SK-N-SH treated with all-trans-retinoic acid at 6 μM for 48 hours (cell line): ENCODE data around the gene INTS14.
"Not testable (repeated sequence)": the region's sequence is repeated elsewhere in the genome, so short reads cannot be mapped to it uniquely, and the experiment has no call there.

Source experiments
- ATAC-seq: fragments of 200-7000 bp; cut with Tn5 transposase; 3 replicates; pipeline ENCODE4 v1.9.1; 2020; ENCODE audit warnings: mild to moderate bottlenecking, moderate library complexity
- ARNTL ChIP-seq: fragments of 450-650 bp; formaldehyde crosslinking; IDR thresholded peaks from 2 replicates; pipeline ENCODE4 v1.5.0; 2020; ENCODE audit warnings: low read depth, mild to moderate bottlenecking, moderate library complexity, borderline replicate concordance
- BACH2 ChIP-seq: fragments of 250-450 bp; sonication (Bioruptor Pico); IDR thresholded peaks from 2 replicates; pipeline ENCODE4 v1.9.0; 2021; ENCODE audit warnings: mild to moderate bottlenecking, borderline replicate concordance
- CREB5 ChIP-seq: fragments of 250-450 bp; sonication (Bioruptor Pico); IDR thresholded peaks from 2 replicates; pipeline ENCODE4 v1.5.1; 2020; ENCODE audit warnings: low read depth, mild to moderate bottlenecking, moderate library complexity
- CSRNP3 ChIP-seq: fragments of 250-450 bp; sonication (Bioruptor Pico); IDR thresholded peaks from 2 replicates; pipeline ENCODE4 v1.5.1; 2021; ENCODE audit warnings: mild to moderate bottlenecking, moderate library complexity
- ESRRG ChIP-seq: fragments of 250-450 bp; sonication (Bioruptor Pico); IDR thresholded peaks from 2 replicates; pipeline ENCODE4 v1.6.1; 2021; ENCODE audit warnings: mild to moderate bottlenecking
- GLIS3 ChIP-seq: fragments of 250-450 bp; sonication (Bioruptor Pico); IDR thresholded peaks from 2 replicates; pipeline ENCODE4 v1.5.0; 2020; ENCODE audit warnings: mild to moderate bottlenecking, moderate library complexity
- ISL1 ChIP-seq: fragments of 250-450 bp; sonication (Bioruptor Pico); IDR thresholded peaks from 2 replicates; pipeline ENCODE4 v2.1.2; 2022; ENCODE audit warnings: mild to moderate bottlenecking, moderate library complexity
- OSR1 ChIP-seq: fragments of 250-450 bp; sonication (Bioruptor Pico); IDR thresholded peaks from 2 replicates; pipeline ENCODE4 v1.8.0; 2022; ENCODE audit warnings: moderate library complexity, mild to moderate bottlenecking, inconsistent platforms
- PATZ1 ChIP-seq: fragments of 250-450 bp; sonication (Bioruptor Pico); IDR thresholded peaks from 2 replicates; pipeline ENCODE4 v1.8.0; 2020; ENCODE audit warnings: mild to moderate bottlenecking, moderate library complexity, borderline replicate concordance
- POU6F1 ChIP-seq: fragments of 250-450 bp; sonication (Bioruptor Pico); IDR thresholded peaks from 2 replicates; pipeline ENCODE4 v1.8.0; 2021; ENCODE audit warnings: low read depth, mild to moderate bottlenecking, moderate library complexity, borderline replicate concordance
- PPARA ChIP-seq: fragments of 250-450 bp; sonication (Bioruptor Pico); IDR thresholded peaks from 2 replicates; pipeline ENCODE4 v1.5.0; 2020; ENCODE audit warnings: mild to moderate bottlenecking, borderline replicate concordance
- RARB ChIP-seq: fragments of 250-450 bp; sonication (Bioruptor Pico); IDR thresholded peaks from 2 replicates; pipeline ENCODE4 v1.8.0; 2021; ENCODE audit warnings: mild to moderate bottlenecking, moderate library complexity
- TOX ChIP-seq: fragments of 250-450 bp; sonication (Bioruptor Pico); IDR thresholded peaks from 2 replicates; pipeline ENCODE4 v1.8.0; 2021; ENCODE audit warnings: mild to moderate bottlenecking, moderate library complexity, borderline replicate concordance
- TSHZ2 ChIP-seq: fragments of 250-450 bp; sonication (Bioruptor Pico); IDR thresholded peaks from 2 replicates; pipeline ENCODE4 v1.5.0; 2020; ENCODE audit warnings: mild to moderate bottlenecking, moderate library complexity
- ZC3H10 ChIP-seq: fragments of 250-450 bp; sonication (Bioruptor Pico); IDR thresholded peaks from 2 replicates; pipeline ENCODE4 v1.5.1; 2021; ENCODE audit warnings: mild to moderate bottlenecking, moderate library complexity
- ZFP3 ChIP-seq: fragments of 250-450 bp; sonication (Bioruptor Pico); IDR thresholded peaks from 2 replicates; pipeline ENCODE4 v1.5.0; 2020; ENCODE audit warnings: mild to moderate bottlenecking, moderate library complexity
- ZFP30 ChIP-seq: fragments of 450-650 bp; formaldehyde crosslinking; IDR thresholded peaks from 2 replicates; pipeline ENCODE4 v1.5.0; 2022; ENCODE audit warnings: mild to moderate bottlenecking, moderate library complexity
- ZNF565 ChIP-seq: fragments of 450-650 bp; formaldehyde crosslinking; conservative IDR thresholded peaks from 2 replicates; pipeline ENCODE4 v1.5.0; 2020; ENCODE audit warnings: low read depth, mild to moderate bottlenecking, moderate library complexity
- ZNF70 ChIP-seq: fragments of 450-650 bp; formaldehyde crosslinking; IDR thresholded peaks from 2 replicates; pipeline ENCODE4 v1.5.0; 2020; ENCODE audit warnings: mild to moderate bottlenecking, moderate library complexity
- ZNF8 ChIP-seq: fragments of 450-650 bp; formaldehyde crosslinking; IDR thresholded peaks from 2 replicates; pipeline ENCODE4 v1.5.0; 2020; ENCODE audit warnings: mild to moderate bottlenecking, moderate library complexity

The INTS14 gene

GRCh38 chr15:65551183-65551582 is 59.7 kb downstream of the INTS14 start (continued):
- TF ChIP-seq TSHZ2 (CRISPR knock-in tag) (no peak), ZNF565 (CRISPR knock-in tag) (no peak), RARB (CRISPR knock-in tag) (no peak), PPARA (CRISPR knock-in tag) (no peak), ESRRG (CRISPR knock-in tag) (no peak), ZNF8 (CRISPR knock-in tag) (no peak), ZFP30 (no peak), POU6F1 (no peak), GLIS3 (CRISPR knock-in tag) (no peak), ISL1 (no peak), ZNF70 (CRISPR knock-in tag) (no peak)

GRCh38 chr15:65550681-65551098 is 60.2 kb downstream of the INTS14 start:
- ATAC-seq, result no peak

GRCh38 chr15:65549288-65549687 is 61.6 kb downstream of the INTS14 start:
- ATAC-seq, result not testable (repeated sequence)

More at GRCh38 chr15:65550681-65551098, 60.2 kb downstream of the INTS14 start:
- no peak for TF ChIP-seq BACH2 (CRISPR knock-in tag)
- TF ChIP-seq PATZ1 (CRISPR knock-in tag), result no peak
- no peak for TF ChIP-seq ZC3H10
- no peak for TF ChIP-seq ZNF565 (CRISPR knock-in tag)
- TF ChIP-seq ZNF70 (CRISPR knock-in tag), result no peak
- TF ChIP-seq OSR1 (CRISPR knock-in tag), result no peak
- TF ChIP-seq POU6F1, result no peak
- no peak for TF ChIP-seq ISL1

- TF ChIP-seq POU6F1 (no peak), ZFP3 (CRISPR knock-in tag) (no peak), ISL1 (no peak), ARNTL (CRISPR knock-in tag) (no peak), TOX (CRISPR knock-in tag) (no peak), CSRNP3 (no peak), ZNF565 (CRISPR knock-in tag) (no peak), ZC3H10 (no peak), CREB5 (CRISPR knock-in tag) (no peak), RARB (CRISPR knock-in tag) (no peak)
- ATAC-seq, result no peak
Measured at GRCh38 chr15:65547841-65548240, 63.1 kb downstream of the INTS14 start.
